Measurements from ENCODE around the gene ARFIP1. TPM values are rescaled to one million over a fixed set of nuclear protein-coding genes. Genes with fewer than 3 reads are reported as not detected.
"Not testable (repeated sequence)": the region's sequence is repeated elsewhere in the genome, so short reads cannot be mapped to it uniquely, and the experiment has no call there.

Gene ARFIP1
- total RNA-seq, 1 experiment from 2014 or later, result 41.6 TPM

GRCh38 chr4:152785639-152786615 lies 6.2 kb downstream of the ARFIP1 start:
- no peak for DNase-seq (ENCODE audit: low read depth)

GRCh38 chr4:152786627-152787026 lies 6.9 kb downstream of the ARFIP1 start:
- no peak for DNase-seq (ENCODE audit: low read depth)

GRCh38 chr4:152795891-152796290 lies 16.1 kb downstream of the ARFIP1 start:
- no peak for DNase-seq (ENCODE audit: low read depth)

- no peak for DNase-seq (ENCODE audit: low read depth)
Measured at GRCh38 chr4:152803541-152803940, 23.8 kb downstream of the ARFIP1 start.

GRCh38 chr4:152805071-152805650 lies 25.4 kb downstream of the ARFIP1 start:
- DNase-seq (ENCODE audit: low read depth), result no peak

- DNase-seq (ENCODE audit: low read depth), result no peak
Measured at GRCh38 chr4:152805818-152806217, 26.1 kb downstream of the ARFIP1 start.

GRCh38 chr4:152806501-152807125 lies 26.9 kb downstream of the ARFIP1 start:
- DNase-seq (ENCODE audit: low read depth), result peak; percentile 24

- peak; percentile 72 for DNase-seq (ENCODE audit: low read depth)
Measured at GRCh38 chr4:152807294-152807829, 27.6 kb downstream of the ARFIP1 start.

GRCh38 chr4:152808670-152809069 lies 28.9 kb downstream of the ARFIP1 start:
- no peak for DNase-seq (ENCODE audit: low read depth)

GRCh38 chr4:152810715-152811287 lies 31.0 kb downstream of the ARFIP1 start:
- no peak for DNase-seq (ENCODE audit: low read depth)

GRCh38 chr4:152815078-152815477 lies 35.3 kb downstream of the ARFIP1 start:
- DNase-seq (ENCODE audit: low read depth), result no peak

- no peak for DNase-seq (ENCODE audit: low read depth)
Measured at GRCh38 chr4:152817331-152817730, 37.6 kb downstream of the ARFIP1 start.

GRCh38 chr4:152819026-152819645 lies 39.4 kb downstream of the ARFIP1 start:
- DNase-seq (ENCODE audit: low read depth), result no peak

GRCh38 chr4:152820073-152820472 lies 40.3 kb downstream of the ARFIP1 start:
- DNase-seq (ENCODE audit: low read depth), result no peak

GRCh38 chr4:152822323-152822722 lies 42.6 kb downstream of the ARFIP1 start:
- no peak for DNase-seq (ENCODE audit: low read depth)

- no peak for DNase-seq (ENCODE audit: low read depth)
Measured at GRCh38 chr4:152824561-152824960, 44.8 kb downstream of the ARFIP1 start.

GRCh38 chr4:152825336-152825735 lies 45.6 kb downstream of the ARFIP1 start:
- peak; percentile 12 for DNase-seq (ENCODE audit: low read depth)

- no peak for DNase-seq (ENCODE audit: low read depth)
Measured at GRCh38 chr4:152828122-152828521, 48.4 kb downstream of the ARFIP1 start.

GRCh38 chr4:152831416-152831815 lies 51.7 kb downstream of the ARFIP1 start:
- peak; percentile 71 for DNase-seq (ENCODE audit: low read depth)

- no peak for DNase-seq (ENCODE audit: low read depth)
Measured at GRCh38 chr4:152836936-152837335, 57.2 kb downstream of the ARFIP1 start.

- DNase-seq (ENCODE audit: low read depth), result not testable (repeated sequence)
Measured at GRCh38 chr4:152839729-152840128, 60.0 kb downstream of the ARFIP1 start.
